C4-2B (cell line): Measurements from ENCODE around the gene GP2.

ENCODE experiments used
- ZFX ChIP-seq: fragments of 450-650 bp; IDR thresholded peaks from 2 replicates; pipeline ENCODE4 v1.6.1; 2017
- TF ChIP-seq, protein P1 (sequence below): fragments of 450-650 bp; conservative IDR thresholded peaks from 2 replicates; pipeline ENCODE4 v1.5.1; 2017; ENCODE audit warnings: mild to moderate bottlenecking

DNA sequence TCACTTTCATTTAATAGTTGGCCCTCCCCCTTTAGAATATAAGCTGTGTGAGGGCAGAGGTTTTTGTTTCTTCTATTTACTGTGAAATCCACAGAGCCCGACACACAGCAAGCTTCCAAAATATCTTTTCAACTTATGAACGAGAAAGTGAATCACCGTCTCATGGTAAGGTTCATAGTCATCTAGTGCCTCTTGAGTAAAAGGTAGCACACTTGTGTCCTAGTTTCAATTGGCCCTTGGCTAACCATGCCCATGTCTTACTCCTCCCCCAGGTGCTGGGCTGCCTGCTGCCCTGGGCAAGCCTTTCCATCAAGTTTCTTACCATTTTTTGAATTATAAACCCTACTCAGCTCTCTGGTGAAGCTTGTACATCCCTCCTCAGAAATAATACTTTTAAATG, 12.4 kb upstream of the GP2 start:
- TF ChIP-seq, protein P1, sequence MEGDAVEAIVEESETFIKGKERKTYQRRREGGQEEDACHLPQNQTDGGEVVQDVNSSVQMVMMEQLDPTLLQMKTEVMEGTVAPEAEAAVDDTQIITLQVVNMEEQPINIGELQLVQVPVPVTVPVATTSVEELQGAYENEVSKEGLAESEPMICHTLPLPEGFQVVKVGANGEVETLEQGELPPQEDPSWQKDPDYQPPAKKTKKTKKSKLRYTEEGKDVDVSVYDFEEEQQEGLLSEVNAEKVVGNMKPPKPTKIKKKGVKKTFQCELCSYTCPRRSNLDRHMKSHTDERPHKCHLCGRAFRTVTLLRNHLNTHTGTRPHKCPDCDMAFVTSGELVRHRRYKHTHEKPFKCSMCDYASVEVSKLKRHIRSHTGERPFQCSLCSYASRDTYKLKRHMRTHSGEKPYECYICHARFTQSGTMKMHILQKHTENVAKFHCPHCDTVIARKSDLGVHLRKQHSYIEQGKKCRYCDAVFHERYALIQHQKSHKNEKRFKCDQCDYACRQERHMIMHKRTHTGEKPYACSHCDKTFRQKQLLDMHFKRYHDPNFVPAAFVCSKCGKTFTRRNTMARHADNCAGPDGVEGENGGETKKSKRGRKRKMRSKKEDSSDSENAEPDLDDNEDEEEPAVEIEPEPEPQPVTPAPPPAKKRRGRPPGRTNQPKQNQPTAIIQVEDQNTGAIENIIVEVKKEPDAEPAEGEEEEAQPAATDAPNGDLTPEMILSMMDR: no peak
- no peak for TF ChIP-seq ZFX
